Prostate gland (tissue), 2 donors: ENCODE measurements around the gene SLC37A1.

Source experiments
- POLR2A ChIP-seq: fragments of 450-650 bp; IDR thresholded peaks from one replicate; pipeline ENCODE4 v1.6.1; 2016; ENCODE audit warnings: antibody characterized with exemption, mild to moderate bottlenecking
- POLR2AphosphoS5 ChIP-seq: sonication (generic); formaldehyde crosslinking; IDR thresholded peaks from one replicate; pipeline ENCODE4 v1.6.1; 2017; ENCODE audit warnings: antibody characterized with exemption
- TF ChIP-seq, protein P1 (sequence below), 4 experiments: fragments of 200-600 bp in 2 of 4; fragments of 450-650 bp in 2 of 4; sonication (generic) in 2 of 4; IDR thresholded peaks; 1 replicate in 3 of 4; 2 replicates in 1 of 4; pipeline ENCODE4 v1.5.1; 2016 to 2019; ENCODE audit warnings: antibody characterized with exemption in 4 of 4, mild to moderate bottlenecking in 2 of 4, moderate library complexity in 2 of 4

DNA sequence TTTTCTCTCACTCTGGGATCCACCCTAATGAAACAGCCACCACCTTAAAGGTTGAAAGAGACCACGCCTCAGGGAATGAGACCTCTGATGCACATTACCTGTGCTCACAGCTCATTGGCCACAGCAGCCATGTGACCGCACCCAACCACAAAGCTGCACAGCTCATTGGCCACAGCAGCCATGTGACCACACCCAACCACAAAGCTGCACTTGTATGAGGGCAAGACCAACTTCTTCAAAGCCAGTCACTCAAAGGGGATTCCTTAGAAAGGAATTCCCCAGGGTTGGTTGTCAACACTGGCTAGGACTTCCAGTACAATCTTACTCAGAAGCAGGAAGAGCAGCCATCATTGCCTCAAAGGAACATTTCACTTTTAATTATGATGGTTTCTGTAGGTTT lies 96.2 kb downstream of the SLC37A1 start:
- TF ChIP-seq, protein P1, sequence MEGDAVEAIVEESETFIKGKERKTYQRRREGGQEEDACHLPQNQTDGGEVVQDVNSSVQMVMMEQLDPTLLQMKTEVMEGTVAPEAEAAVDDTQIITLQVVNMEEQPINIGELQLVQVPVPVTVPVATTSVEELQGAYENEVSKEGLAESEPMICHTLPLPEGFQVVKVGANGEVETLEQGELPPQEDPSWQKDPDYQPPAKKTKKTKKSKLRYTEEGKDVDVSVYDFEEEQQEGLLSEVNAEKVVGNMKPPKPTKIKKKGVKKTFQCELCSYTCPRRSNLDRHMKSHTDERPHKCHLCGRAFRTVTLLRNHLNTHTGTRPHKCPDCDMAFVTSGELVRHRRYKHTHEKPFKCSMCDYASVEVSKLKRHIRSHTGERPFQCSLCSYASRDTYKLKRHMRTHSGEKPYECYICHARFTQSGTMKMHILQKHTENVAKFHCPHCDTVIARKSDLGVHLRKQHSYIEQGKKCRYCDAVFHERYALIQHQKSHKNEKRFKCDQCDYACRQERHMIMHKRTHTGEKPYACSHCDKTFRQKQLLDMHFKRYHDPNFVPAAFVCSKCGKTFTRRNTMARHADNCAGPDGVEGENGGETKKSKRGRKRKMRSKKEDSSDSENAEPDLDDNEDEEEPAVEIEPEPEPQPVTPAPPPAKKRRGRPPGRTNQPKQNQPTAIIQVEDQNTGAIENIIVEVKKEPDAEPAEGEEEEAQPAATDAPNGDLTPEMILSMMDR (IDR thresholded peaks at IDR 0.05): no peak
- no peak for TF ChIP-seq POLR2A
- no peak for TF ChIP-seq POLR2AphosphoS5
